COR-L47 (cell line): ENCODE data around the gene SUGP2.

Experiments used
- DNase-seq: peaks from one replicate; lab custom pipeline; 2025; lab: John Stamatoyannopoulos, UW

SUGP2 gene

DNA sequence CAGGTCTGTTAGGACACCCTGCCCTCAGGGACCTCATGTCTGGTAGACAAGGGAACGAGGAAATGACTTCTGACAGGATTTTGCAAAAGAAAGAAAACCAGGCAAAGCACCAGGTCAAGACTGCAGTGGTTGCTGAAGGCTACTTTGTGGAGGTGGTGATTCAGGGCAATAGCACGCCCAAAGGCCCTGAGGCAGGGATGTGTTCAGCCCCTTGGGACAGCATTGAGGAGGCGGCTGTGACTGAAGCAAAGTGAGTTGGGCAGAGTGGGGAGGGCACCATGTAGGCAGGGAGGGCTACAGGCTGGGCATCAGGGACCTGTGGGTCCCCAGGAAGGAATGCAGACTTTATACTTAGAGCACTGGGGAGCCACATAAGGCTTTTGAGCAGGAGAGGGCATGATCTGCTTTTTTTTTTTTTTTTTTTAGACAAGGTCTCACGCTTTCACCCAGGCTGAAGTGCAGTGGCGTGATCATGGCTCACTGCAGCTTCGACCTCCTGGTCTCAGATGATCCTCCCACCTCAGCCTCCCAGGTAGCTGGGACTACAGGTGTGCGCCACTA, 81.5 kb downstream of the SUGP2 start:
- DNase-seq, result no peak

DNA sequence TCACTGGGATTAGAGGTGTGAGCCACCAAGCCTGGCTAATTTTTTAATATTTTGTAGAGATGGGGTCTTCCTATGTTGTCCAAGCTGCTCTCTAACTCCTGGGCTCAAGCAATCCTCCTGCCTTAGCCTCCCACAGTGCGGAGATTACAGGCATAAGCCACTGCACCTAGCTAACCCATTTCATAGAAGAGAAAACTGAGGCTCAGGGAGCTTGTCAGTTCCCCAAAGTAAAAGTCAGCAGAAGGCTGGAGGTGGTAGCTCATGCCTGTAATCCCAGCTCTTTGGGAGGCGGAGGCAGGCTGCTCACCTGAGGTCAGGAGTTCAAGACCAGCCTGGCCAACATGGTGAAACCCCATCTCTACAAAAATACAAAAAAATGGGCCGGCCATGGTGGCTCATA, 83.5 kb downstream of the SUGP2 start:
- DNase-seq, result no peak

DNA sequence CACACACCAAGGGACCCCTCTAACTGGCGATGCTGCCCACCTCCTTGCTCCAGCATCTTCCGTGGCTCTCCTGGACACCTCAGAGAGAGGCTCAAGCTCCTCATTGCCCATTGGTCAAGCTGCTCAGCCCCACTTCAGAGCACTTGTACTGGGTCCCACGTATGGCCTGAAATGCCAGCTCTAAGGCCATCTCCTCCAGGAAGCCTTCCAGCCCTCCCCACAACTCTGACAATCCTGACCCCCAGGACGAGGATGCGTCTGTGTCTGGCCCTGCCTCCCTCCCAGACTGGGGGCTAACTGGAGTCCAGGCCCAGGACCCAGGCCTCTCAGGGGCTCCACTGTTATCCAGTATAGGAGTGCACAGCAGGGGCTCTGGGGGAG, 84.4 kb downstream of the SUGP2 start:
- DNase-seq, result no peak

DNA sequence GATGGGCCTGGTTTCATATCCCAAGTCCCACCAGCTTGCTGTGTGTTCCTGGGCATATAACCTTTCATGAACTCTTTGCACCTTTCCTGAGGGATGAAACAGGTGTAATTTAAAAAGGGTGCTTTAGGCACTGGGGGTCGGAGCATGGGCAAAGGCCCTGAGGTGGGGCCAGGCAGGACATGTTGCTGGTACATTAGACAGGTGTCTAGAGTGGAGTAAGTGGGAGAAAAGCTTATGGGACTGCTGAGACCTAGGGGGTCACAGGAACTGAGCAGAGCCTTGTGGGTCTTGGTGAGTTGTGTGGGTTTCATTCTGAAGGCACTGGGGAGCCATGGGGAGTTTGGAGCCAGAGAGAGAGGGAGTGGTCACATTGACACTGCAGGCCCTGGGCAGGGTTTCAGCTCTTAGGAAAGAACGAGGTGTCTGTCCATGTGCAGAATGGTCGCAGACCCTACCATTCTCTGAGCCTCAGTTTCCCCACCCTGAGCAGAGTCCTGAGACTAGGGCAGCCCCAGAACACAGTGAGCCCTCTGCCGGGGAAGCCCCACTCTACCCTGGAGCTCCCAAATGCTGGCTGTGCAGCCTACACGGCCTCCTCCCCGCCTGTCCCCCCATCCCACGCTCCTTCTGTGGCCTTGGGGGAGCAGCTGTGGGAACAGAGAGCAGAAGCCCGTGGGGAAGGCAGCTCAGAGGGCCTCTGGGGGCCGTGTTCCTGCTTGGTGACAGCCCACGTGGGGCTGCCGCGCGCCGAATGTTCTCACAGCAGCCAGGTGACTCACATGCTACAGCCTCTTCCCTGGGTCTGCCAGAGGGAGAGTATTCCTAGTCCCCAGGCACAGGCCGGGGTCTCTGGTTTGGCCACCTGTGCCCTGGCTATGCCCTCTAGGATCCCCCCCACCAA, 85.0 kb downstream of the SUGP2 start:
- DNase-seq, result no peak

DNA sequence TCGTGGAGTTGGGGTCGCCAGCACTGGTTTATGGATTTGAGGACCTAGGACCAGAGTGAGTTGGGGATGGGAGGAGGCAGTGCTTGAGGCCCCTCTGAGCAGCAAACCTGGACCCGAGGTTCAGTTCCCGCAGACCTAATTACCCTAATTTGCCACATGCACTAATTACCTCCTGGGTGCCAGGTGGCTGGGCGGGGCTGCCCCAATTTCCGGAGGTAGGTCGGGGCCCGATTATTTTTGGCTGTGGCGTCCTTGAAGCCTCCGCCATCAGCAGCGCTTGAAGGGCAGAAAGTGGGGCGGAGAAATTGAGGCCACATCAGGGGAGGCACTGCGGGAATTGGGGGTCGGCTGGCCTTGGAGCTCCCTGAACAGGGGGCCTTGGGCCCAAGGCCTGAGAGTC, 86.4 kb downstream of the SUGP2 start:
- peak; percentile 14 for DNase-seq

DNA sequence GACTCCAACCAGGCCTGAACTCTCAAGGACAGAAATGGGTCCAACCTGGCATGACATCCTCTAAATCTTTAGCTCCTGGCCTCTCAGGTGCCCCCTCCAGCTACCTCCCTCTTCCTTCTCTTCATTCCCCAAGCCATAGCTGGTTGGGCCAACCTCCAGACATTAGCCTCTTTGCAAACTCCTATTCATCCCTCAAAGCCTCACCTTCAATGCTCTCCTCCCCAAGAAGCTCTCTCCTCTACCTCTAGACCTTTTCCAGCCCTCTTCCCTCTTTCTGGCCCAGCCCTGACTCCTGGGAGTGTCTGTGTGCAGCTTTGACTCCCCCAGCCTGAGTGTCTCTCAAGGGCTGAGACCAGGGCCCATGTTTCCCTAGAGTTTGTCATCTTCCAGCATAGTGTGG, 87.0 kb downstream of the SUGP2 start:
- DNase-seq, result no peak

DNA sequence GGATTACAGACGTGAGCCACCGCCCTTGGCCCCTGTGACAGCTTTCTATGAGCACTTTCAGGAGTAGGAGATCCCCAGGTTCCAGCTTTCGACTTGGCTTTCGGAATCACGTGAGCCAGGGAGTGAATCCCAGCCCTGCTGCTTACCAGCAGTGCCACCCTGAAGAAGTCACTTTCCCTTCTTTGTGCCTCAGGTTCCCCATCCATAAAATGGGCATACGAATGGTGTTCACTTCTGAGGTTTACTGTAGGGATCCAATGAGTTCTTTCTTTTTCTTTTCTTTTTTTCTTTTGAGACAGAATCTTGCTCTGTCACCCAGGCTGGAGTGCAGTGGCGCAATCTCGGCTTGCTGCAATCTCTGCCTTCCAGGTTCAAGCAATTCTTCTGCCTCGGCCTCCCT, 88.0 kb downstream of the SUGP2 start:
- no peak for DNase-seq

DNA sequence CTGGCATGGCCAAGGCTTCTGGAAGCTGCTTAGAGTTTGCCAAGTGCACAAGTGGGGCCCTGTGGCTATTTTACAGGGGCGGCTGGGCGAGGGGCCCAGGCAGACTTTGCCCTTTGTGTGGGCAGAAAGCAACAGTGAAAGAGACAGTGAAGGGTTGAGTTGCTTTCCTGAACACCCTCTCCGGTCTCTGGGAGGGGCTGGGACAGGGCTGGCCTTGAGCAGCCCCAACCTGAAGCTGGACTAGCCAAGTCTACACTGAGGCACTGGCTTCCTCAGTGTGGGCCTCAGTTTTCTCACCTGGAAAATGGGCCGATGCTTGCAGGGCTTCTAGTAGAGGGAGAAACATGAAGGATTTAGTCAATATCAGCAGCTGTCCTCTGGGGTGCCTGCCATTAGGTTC, 89.9 kb downstream of the SUGP2 start:
- no peak for DNase-seq

DNA sequence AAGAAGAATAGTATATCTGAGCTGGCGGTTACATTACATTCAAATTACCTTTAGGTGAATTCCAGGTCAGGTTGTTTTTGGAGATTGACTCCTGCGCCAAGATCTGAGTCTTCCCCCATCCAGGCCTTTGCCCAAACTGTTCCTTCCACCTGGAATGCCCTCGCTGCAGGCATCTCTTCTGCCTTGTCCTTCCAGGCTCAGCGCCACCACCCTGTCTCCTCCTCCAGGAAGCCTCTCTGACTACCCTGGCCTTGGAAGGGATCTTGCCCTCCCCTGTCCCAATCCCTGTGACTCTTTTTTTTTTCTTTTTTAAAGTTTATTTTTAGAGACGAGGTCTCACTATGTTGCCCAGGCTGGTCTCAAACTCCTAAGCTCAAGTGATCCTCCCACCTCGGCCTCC, 90.6 kb downstream of the SUGP2 start:
- no peak for DNase-seq

DNA sequence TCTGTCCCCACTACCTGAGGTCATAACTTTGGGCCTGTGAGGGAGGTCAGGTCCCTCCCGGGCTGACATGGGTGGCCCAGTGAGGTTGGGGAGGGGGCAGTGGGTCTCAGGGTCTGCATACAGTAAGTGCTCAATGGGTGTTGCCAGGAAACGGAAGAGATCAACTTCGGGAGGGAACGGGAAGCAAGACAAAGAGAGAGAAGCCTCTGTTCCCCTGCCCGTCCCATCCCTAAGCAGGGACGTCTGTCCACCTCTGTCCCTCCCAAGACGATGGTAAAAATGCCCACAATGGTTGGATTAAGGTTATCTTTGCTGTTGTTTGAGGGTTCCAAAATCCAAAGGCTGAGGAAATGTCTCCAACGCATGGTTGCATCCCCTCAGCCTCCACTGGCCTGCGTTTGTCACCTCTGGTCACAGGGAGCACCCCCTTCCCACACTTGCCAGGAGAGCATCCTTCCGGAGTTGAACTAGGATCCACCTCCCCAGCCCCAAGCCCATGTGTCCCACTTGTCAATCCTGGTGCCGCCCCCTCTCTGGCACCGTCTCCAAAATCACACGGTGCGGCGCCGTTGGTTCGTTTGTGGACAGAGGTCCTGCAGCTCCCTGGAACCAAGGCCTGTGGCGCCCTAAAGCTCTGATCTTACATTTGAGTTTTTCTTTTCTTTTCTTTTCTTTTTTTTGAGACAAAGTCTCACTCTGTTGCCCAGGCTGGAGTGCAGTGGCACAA, 91.5 kb downstream of the SUGP2 start:
- no peak for DNase-seq
